HCT116 (cell line): ENCODE results near the gene ERN1. TPM values are rescaled to one million over a fixed set of nuclear protein-coding genes. Genes with fewer than 3 reads are reported as not detected.

Experiments
- ATAC-seq: fragments of 200-7000 bp; cut with Tn5 transposase; 2 replicates; pipeline ENCODE4 v1.9.1; 2020; ENCODE audit warnings: mild to moderate bottlenecking, moderate library complexity
- BruUV-seq: library from RNA; stranded (reverse); fragments of 400-500 nt; replicated peaks from 2 replicates; lab custom pipeline; 2021; lab: Mats Ljungman, UMichigan
- CTCF ChIA-PET: fragments of 300-600 bp; sonication (Branson Sonifier 250); formaldehyde crosslinking; loops from one replicate; lab custom pipeline; 2021; ENCODE audit warnings: antibody characterized with exemption; lab: Charles Lee
- POLR2A ChIA-PET: fragments of 300-600, 350-600 bp; sonication (Branson Sonifier 250); formaldehyde crosslinking; loops from one replicate; lab custom pipeline; 2021; ENCODE audit warnings: antibody characterized with exemption; lab: Charles Lee
- RAD21 ChIA-PET, 2 experiments: fragments of 300-600 bp; sonication (Branson Sonifier 250); formaldehyde crosslinking; loops; one replicate each; lab custom pipeline; 2023; ENCODE audit warnings: low total read pairs in 2 of 2; ENCODE audit not compliant: uncharacterized antibody in 2 of 2, unreplicated experiment in 2 of 2, low non-redundant PET in 1 of 2; lab: Charles Lee
- DNase-seq: peaks from one replicate; pipeline ENCODE4 v3.0.0-alpha.2; 2010; ENCODE audit warnings: low read depth, low spot score
- H2AFZ ChIP-seq: fragments of 200-600 bp; shearing (Covaris generic), sonication (generic); 2 replicates; pipeline ENCODE4 v1.6.1; 2017; ENCODE audit warnings: low read depth, mixed run types, mixed read lengths, antibody characterized with exemption, low read length; ENCODE audit not compliant: poor library complexity, severe bottlenecking
- H3K27ac ChIP-seq: 2 replicates; pipeline ENCODE4 v1.5.1; 2012; ENCODE audit warnings: low read depth, low read length
- H3K27me3 ChIP-seq: fragments of 200-600 bp; sonication (generic); 2 replicates; pipeline ENCODE4 v1.6.1; 2016; ENCODE audit warnings: mixed run types, low read length, mixed read lengths; ENCODE audit not compliant: insufficient read depth
- H3K36me3 ChIP-seq, 2 experiments: fragments of 200-500 bp in 1 of 2; fragments of 200-600 bp in 1 of 2; sonication (Bioruptor generic) in 1 of 2; sonication (generic) in 1 of 2; 2 replicates each; pipeline versions ENCODE4 v1.5.1 to v1.6.1; 2014 to 2016; ENCODE audit warnings: low read length in 2 of 2, inconsistent platforms in 1 of 2, mixed read lengths in 1 of 2, mixed run types in 1 of 2; ENCODE audit not compliant: insufficient read depth in 2 of 2, control insufficient read depth in 1 of 2
- H3K4me1 ChIP-seq, 2 experiments: fragments of 200-600 bp in 1 of 2; sonication (generic) in 1 of 2; 2 replicates each; pipeline versions ENCODE4 v1.5.1 to v1.6.1; 2012 to 2017; ENCODE audit warnings: low read length in 2 of 2, inconsistent platforms in 1 of 2, mild to moderate bottlenecking in 1 of 2, mixed read lengths in 1 of 2, mixed run types in 1 of 2, moderate library complexity in 1 of 2; ENCODE audit not compliant: insufficient read depth in 2 of 2, control insufficient read depth in 1 of 2
- H3K4me2 ChIP-seq: fragments of 200-600 bp; sonication (generic); 2 replicates; pipeline ENCODE4 v1.6.1; 2017; ENCODE audit warnings: mixed run types, low read length, mixed read lengths
- H3K4me3 ChIP-seq, 2 experiments: fragments of 200-600 bp in 1 of 2; sonication (generic) in 1 of 2; replicated peaks in 1 of 2; 2 replicates each; pipeline ENCODE4 v1.5.1; 2011 to 2016; ENCODE audit warnings: low read length in 2 of 2, control low read depth in 1 of 2, low read depth in 1 of 2, mild to moderate bottlenecking in 1 of 2, mixed read lengths in 1 of 2, mixed run types in 1 of 2
- H3K79me2 ChIP-seq: fragments of 200-600 bp; sonication (generic); 2 replicates; pipeline ENCODE4 v1.6.1; 2017; ENCODE audit warnings: mild to moderate bottlenecking, mixed run types, low read length, moderate library complexity, mixed read lengths; ENCODE audit not compliant: insufficient read depth
- H3K9ac ChIP-seq: fragments of 200-600 bp; sonication (generic); 2 replicates; pipeline ENCODE4 v1.6.1; 2016; ENCODE audit warnings: low read length, mixed read lengths
- H3K9me2 ChIP-seq: fragments of 200-600 bp; sonication (generic), shearing (Covaris generic); 2 replicates; pipeline ENCODE4 v1.6.1; 2017; ENCODE audit warnings: mixed run types, mild to moderate bottlenecking, moderate library complexity; ENCODE audit not compliant: insufficient read depth
- H3K9me3 ChIP-seq, 2 experiments: fragments of 200-500 bp in 1 of 2; fragments of 200-600 bp in 1 of 2; sonication (Bioruptor generic) in 1 of 2; sonication (generic) in 1 of 2; 2 replicates each; pipeline ENCODE4 v1.6.1; 2014 to 2017; ENCODE audit warnings: low read length in 2 of 2, mixed read lengths in 2 of 2, inconsistent platforms in 1 of 2, low read depth in 1 of 2, mild to moderate bottlenecking in 1 of 2, mixed run types in 1 of 2, moderate library complexity in 1 of 2; ENCODE audit not compliant: control insufficient read depth in 1 of 2, insufficient read depth in 1 of 2
- H4K20me1 ChIP-seq: fragments of 200-600 bp; sonication (generic), shearing (Covaris generic); 2 replicates; pipeline ENCODE4 v1.6.1; 2017; ENCODE audit warnings: mixed run types, mild to moderate bottlenecking, moderate library complexity; ENCODE audit not compliant: insufficient read depth
- CBX3 ChIP-seq: IDR thresholded peaks from 2 replicates; pipeline ENCODE4 v1.6.1; 2012; ENCODE audit warnings: low read depth
- CEBPB ChIP-seq: IDR thresholded peaks from 2 replicates; pipeline ENCODE4 v1.6.1; 2012; ENCODE audit warnings: low read depth
- EGR1 ChIP-seq: IDR thresholded peaks from 2 replicates; pipeline ENCODE4 v1.6.1; 2012; ENCODE audit warnings: low read depth
- EZH2phosphoT487 ChIP-seq: fragments of 200-600 bp; IDR thresholded peaks from 2 replicates; pipeline ENCODE4 v1.6.1; 2018; ENCODE audit warnings: antibody characterized with exemption, borderline replicate concordance
- POLR2AphosphoS5 ChIP-seq: IDR thresholded peaks from 2 replicates; pipeline ENCODE4 v1.6.1; 2011; ENCODE audit warnings: mild to moderate bottlenecking, low read depth, low read length, moderate library complexity
- RAD21 ChIP-seq: IDR thresholded peaks from 2 replicates; pipeline ENCODE4 v1.6.1; 2012; ENCODE audit warnings: low read depth, mild to moderate bottlenecking
- SIN3A ChIP-seq: IDR thresholded peaks from 2 replicates; pipeline ENCODE4 v1.6.1; 2012; ENCODE audit warnings: low read depth
- SP1 ChIP-seq: IDR thresholded peaks from 2 replicates; pipeline ENCODE4 v1.6.1; 2012; ENCODE audit warnings: low read depth
- TCF7L2 ChIP-seq: IDR thresholded peaks from 2 replicates; pipeline ENCODE4 v1.7.0; 2011; ENCODE audit warnings: borderline replicate concordance, inconsistent platforms; ENCODE audit not compliant: insufficient read depth, insufficient read length; ENCODE audit errors: extremely low read depth
- ZFX ChIP-seq: fragments of 450-650 bp; IDR thresholded peaks from 2 replicates; pipeline ENCODE4 v1.6.1; 2017
- intact Hi-C: fragments of 100-400 bp; cut with micrococcal nuclease; formaldehyde crosslinking; loops from 2 replicates; pipeline ENCODE4 v1.10.0; 2022
- total RNA-seq: library from RNA; stranded (reverse); gene quantifications from one replicate; pipeline ENCODE4 v1.2.1, GENCODE V29; 2021; ENCODE audit not compliant: unreplicated experiment
- TF ChIP-seq, protein P1 (sequence below): IDR thresholded peaks from 2 replicates; pipeline ENCODE4 v1.6.1; 2012
- TF ChIP-seq, protein P2 (sequence below), 3 experiments: fragments of 200-600 bp in 1 of 3; sonication (generic) in 1 of 3; IDR thresholded peaks in 2 of 3; conservative IDR thresholded peaks in 1 of 3; 2 replicates each; pipeline ENCODE4 v1.5.1; 2012 to 2017; ENCODE audit warnings: low read depth in 2 of 3, low read length in 2 of 3, antibody characterized with exemption in 1 of 3, borderline replicate concordance in 1 of 3, control low read depth in 1 of 3, mild to moderate bottlenecking in 1 of 3, mixed read lengths in 1 of 3, mixed run types in 1 of 3, moderate library complexity in 1 of 3; ENCODE audit not compliant: insufficient read depth in 1 of 3
- TF ChIP-seq, protein P3 (sequence below): IDR thresholded peaks from 2 replicates; pipeline ENCODE4 v1.6.1; 2011; ENCODE audit warnings: mild to moderate bottlenecking, low read length, moderate library complexity; ENCODE audit not compliant: insufficient replicate concordance; ENCODE audit errors: extremely low read depth

The ERN1 gene
- total RNA-seq, 1 experiment from 2014 or later, result 28.2 TPM

DNA sequence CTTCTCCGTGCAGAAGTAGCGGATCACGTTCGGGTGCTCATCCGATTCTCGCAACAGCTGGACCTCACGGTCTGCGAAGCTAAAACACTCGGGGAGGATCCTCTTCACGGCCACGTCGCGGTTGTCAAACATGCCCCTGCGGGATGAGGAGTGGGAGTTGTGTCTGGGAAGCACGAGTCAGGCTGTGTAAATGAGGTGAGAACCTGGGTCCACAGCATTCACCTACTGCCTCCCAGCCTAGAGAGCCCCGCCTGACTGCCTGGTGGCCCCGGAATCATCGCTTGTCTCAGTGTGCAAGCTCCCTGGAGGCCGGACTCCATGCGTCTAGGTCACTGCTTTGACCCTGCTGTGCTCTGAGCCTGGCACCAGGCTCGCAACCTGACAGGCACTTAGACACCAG lies 75.6 kb downstream of the ERN1 start:
- H3K9me2 ChIP-seq, result no peaks in the 10 kb centered on the region
- intact Hi-C loops, result no loop called here
- ATAC-seq, result no peak
- H3K27ac ChIP-seq, result no peak overlapping the region
- H3K4me2 ChIP-seq, result no peak overlapping the region
- peaks cover 0 to 7% of the 10 kb centered on the region in 2 experiments; a peak in 1 of 4 replicates for H3K4me1 ChIP-seq
- ChIA-PET CTCF (interaction anchor here (1.1 to 3.3 kb wide), 4 partner anchors 9 to 135 kb away, joined by 3 to 14 read pairs (median 4); no protein-coding TSS in a partner anchor), POLR2A (no interaction called here), RAD21 (no interaction called here)
- H4K20me1 ChIP-seq, result no peaks in the 10 kb centered on the region
- no TSS peak for BruUV-seq
- no peak for TF ChIP-seq POLR2AphosphoS5
- no peak for TF ChIP-seq SIN3A
- TF ChIP-seq ZFX, result no peak
- TF ChIP-seq RAD21, result no peak
- no peak for TF ChIP-seq CEBPB
- no peak for TF ChIP-seq SP1
- TF ChIP-seq EGR1, result no peak
- TF ChIP-seq TCF7L2, result no peak
- no peak for TF ChIP-seq CBX3
- TF ChIP-seq, protein P1, sequence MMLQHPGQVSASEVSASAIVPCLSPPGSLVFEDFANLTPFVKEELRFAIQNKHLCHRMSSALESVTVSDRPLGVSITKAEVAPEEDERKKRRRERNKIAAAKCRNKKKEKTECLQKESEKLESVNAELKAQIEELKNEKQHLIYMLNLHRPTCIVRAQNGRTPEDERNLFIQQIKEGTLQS, result no peak
- TF ChIP-seq, protein P2, sequence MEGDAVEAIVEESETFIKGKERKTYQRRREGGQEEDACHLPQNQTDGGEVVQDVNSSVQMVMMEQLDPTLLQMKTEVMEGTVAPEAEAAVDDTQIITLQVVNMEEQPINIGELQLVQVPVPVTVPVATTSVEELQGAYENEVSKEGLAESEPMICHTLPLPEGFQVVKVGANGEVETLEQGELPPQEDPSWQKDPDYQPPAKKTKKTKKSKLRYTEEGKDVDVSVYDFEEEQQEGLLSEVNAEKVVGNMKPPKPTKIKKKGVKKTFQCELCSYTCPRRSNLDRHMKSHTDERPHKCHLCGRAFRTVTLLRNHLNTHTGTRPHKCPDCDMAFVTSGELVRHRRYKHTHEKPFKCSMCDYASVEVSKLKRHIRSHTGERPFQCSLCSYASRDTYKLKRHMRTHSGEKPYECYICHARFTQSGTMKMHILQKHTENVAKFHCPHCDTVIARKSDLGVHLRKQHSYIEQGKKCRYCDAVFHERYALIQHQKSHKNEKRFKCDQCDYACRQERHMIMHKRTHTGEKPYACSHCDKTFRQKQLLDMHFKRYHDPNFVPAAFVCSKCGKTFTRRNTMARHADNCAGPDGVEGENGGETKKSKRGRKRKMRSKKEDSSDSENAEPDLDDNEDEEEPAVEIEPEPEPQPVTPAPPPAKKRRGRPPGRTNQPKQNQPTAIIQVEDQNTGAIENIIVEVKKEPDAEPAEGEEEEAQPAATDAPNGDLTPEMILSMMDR (IDR thresholded peaks at IDR 0.05 in 2 of 3, conservative IDR thresholded peaks at IDR 0.05 in 1 of 3; ENCODE audit: borderline replicate concordance in 1 of 3, insufficient read depth in 1 of 3, low read depth in 2 of 3, low read length in 2 of 3), result no peak
- TF ChIP-seq, protein P3, sequence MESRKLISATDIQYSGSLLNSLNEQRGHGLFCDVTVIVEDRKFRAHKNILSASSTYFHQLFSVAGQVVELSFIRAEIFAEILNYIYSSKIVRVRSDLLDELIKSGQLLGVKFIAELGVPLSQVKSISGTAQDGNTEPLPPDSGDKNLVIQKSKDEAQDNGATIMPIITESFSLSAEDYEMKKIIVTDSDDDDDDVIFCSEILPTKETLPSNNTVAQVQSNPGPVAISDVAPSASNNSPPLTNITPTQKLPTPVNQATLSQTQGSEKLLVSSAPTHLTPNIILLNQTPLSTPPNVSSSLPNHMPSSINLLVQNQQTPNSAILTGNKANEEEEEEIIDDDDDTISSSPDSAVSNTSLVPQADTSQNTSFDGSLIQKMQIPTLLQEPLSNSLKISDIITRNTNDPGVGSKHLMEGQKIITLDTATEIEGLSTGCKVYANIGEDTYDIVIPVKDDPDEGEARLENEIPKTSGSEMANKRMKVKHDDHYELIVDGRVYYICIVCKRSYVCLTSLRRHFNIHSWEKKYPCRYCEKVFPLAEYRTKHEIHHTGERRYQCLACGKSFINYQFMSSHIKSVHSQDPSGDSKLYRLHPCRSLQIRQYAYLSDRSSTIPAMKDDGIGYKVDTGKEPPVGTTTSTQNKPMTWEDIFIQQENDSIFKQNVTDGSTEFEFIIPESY, result no peak
- no peak for TF ChIP-seq EZH2phosphoT487
- no peaks in the 10 kb centered on the region for H3K36me3 ChIP-seq
- no peaks in the 10 kb centered on the region for H3K79me2 ChIP-seq
- no peak overlapping the region for H3K4me3 ChIP-seq
- no peaks in the 10 kb centered on the region for H3K9me3 ChIP-seq
- no peak for DNase-seq
- H3K9ac ChIP-seq, result no peak overlapping the region
- no peak overlapping the region for H2AFZ ChIP-seq
- H3K27me3 ChIP-seq, result no peaks in the 10 kb centered on the region
